GM18868 (cell line): ENCODE data around the gene DMD.
A peak's percentile ranks its signal among the peaks of the same experiment; 100 is the strongest.
"Not testable (repeated sequence)": the region's sequence is repeated elsewhere in the genome, so short reads cannot be mapped to it uniquely, and the experiment has no call there.

ENCODE experiments used
- ATAC-seq: cut with Tn5 transposase; IDR thresholded peaks from one replicate; pipeline ENCODE4 v1.9.1; 2021; ENCODE audit warnings: mild to moderate bottlenecking, moderate library complexity; ENCODE audit not compliant: unreplicated experiment

The DMD gene

DNA sequence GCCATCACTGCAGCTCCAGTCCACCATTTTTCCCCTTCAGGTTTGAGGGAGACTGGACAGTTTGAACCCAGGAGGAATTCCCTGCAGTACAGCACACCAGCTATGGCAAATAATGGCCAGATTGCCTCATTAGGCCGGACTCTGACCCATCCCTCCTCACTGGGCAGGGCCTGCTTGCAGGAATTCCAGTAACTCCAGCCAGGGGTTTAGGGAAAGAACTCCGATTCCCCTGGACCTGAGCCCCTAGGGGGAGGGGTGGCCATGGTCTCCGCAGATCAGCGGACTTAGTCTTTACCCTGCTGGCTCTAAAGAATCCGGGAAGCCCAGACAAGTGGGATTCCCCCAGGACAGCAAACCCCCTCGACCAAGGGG lies 342.8 kb downstream of the DMD start:
- no peak for ATAC-seq

DNA sequence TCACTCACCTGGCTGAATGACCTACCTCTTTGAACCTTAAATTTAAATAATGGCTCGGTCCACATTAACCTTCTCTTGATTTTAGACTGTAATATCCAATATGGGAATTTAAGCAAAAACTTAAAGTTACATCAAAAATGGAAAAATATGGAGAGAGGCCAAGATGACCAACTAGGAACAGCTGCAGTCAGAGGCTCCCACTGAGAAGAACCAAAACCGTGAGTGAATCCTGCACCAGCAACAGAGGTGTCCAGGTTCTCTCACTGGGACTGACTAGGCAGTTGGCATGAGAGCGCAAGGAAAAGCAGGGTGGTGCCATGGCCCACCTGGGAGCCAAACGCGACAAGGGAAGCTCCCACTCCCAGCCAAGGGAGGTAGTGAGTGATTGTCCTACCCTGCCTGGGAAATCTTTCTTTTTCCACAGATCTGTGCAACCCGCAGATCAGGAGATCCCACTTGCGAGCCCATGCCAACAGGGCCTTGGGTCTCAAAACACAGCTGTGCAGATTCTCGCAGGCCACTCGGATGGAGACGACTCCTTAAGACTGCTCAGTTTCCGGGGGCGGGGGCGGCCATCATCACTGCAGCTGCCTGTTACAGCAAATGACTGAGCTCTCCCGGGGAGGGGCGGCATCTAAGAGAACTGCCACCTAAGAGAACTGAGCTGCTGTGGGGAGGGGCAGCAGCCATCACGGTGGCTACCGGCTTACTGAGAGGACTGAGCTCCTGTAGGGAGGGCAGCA lies 343.4 kb downstream of the DMD start:
- no peak for ATAC-seq

DNA sequence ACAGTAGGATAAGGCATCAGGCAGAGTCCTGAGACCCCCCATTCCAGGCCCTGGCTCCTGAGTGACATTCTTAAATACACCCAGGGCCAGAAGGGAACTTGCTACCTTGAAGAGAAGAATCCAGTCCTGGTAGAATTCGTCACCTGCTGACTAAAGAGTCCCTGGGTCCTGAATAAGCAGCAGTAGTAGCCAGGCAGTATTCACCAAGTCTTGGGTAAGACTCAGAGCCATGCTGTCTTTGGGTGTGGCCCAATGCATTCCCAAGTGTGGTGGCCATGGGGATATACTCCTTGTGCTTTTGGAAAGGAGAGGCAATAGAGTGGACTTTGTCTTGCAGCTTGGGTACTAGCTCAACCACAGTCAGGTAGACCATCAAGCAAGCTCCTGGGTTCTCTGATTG lies 359.1 kb downstream of the DMD start:
- no peak for ATAC-seq

DNA sequence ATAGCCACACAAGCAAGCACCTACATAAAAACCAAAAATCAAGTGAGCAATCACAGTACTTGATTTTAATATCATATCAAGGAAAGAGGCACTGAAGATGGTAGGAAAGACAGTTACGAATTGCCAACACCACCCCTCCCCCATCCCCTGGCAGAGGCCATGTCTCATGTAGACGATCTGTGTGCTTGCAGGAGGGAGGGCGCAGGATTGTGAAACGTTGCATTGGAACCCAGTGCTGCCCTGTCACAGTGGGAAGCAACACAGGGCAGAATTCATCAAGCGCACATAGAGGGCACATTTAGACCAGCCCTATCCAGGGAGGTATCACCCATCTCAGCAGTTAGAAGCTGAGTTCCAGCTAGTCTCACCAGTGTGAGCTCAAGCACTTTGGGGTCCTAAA lies 359.8 kb downstream of the DMD start:
- no peak for ATAC-seq

DNA sequence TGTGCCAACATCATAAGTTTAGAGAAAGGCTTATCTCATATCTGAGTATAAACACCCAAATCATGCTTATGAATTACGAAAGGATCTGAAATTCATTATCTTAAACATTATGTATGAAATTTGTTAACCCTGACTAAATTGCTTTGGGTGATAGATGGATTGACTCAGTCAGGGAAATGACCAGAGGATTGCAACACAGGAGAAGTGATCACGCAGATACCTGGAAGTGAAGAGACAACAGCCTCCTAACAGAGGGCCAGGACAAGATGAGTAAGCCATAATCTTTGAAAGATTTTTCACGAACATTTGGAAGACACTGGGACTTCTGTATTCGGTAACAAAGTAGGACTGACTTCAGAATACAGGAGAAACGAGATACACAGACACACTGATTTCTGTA lies 363.4 kb downstream of the DMD start:
- ATAC-seq: no peak

DNA sequence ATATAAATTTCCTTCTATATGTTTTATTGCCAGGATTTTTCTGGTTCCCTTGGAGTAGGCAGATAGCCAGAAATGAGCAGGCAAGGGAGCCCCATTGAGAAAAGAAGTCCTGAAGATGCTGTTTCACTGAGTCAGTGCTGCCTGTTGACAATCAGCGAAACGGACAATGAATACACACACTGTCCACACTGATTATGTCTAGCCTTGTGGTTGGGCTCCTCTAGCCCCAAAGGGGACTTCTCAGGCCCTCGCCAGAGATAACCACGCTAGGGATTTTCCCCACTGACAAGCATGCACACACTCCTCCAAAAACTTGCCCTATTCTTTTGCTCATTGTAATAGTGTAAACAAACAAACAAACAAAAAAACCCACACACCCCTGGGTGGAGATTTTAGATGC lies 369.3 kb downstream of the DMD start:
- peak; percentile 42 for ATAC-seq

DNA sequence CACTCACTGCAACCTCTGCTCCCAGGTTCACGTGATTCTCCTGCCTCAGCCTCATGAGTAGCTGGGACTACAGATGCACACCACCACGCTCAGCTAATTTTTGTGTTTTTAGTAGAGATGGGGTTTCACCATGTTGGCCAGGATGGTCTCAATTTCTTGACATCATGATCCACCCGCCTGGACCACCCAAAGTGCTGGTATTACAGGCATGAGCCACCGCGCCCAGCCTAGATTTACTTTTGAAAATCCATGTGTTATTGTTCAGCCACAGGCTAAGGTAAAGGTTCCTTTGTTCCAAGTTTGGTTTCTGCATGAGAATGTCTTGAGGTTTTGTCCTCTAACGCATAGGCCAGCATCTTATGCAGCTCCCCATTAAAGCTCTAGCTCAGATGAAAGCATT lies 371.6 kb downstream of the DMD start:
- ATAC-seq: no peak

DNA sequence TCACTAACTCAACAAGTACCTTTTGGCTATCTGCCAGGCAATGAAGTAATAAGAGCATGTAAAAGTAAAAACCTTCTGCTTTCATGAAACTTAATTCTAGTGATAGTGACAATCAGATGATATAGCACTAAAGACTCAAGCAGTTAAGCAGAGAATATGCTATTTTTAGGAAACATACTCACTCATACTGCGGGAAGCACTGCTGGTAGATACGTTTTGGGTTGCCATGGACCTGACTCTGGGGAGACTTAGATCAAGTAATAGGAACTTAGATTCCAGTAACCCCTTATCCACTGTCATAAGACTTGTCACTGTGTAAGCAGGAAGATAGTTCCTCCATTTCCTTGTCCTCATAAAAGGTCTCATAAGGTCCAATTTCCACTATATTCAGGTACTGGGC lies 386.3 kb downstream of the DMD start:
- ATAC-seq: no peak

DNA sequence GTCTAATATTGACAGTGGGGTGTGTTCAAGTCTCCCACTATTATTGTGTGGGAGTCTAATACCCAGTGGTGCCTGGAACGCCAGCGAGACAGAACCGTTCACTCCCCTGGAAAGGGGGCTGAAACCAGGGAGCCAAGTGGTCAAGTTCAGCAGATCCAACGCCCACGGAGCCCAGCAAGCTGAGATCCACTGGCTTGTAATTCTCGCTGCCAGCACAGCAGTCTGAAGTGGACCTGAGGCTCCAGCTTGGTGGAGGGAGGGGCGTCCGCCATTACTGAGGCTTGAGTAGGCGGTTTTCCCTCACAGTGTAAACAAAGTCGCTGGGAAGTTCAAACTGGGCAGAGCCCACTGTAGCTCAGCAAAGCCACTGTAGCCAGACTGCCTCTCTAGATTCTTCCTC lies 407.3 kb downstream of the DMD start:
- ATAC-seq: no peak

DNA sequence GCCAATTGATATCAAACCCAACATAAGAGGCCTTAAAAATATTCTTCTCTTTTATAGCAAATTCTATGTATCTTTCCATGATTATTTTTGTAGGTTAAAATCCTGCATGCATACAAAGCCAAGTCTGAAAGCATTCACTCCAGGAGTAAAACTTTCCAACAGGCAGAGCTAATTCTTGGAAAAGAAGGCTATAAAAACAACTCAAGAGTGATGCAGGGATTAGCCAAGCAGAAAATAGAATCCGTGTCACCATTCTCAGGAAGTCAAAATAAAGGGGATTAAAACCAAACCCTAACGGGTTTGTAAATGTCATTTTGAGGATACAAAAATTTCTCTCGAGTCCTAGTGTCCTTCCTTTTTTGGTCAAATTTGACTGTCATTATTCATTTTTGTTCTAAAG lies 412.4 kb downstream of the DMD start:
- no peak for ATAC-seq

DNA sequence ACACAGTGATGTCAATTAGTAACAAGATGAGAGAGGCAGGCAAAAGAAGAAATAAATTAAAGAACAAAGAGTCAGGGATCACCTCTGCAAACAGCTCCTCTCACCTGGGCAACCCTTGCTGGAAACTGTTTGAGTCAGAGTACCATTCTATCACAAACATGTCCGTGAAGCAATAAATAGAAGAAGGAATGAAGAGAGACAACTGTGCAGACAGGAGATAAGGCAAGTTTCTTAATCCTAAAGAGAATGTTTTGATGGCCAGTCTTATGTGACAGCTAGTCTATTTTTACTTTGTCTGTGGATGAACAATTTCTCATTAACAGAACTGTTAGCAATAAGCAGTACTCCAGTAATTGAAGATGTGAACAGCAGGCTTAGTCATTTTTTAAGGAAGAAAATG lies 422.4 kb downstream of the DMD start:
- ATAC-seq: no peak

DNA sequence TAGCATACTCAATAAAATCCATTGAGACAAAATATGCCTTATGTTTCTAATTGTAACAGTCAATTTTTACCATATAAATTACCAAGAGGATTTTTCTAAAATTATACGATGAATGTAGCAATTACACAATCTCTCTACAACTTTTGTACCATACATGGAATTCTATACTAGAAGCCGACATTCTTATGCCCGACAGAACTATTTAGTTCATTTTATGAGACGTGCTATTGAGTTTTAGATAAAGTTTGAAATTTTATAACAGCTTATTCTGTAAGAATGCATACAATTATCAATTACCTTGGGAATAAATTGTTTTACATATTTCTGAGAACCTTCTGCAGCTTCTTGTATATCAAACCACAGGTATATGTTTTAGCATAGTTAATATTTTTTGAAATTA lies 431.2 kb downstream of the DMD start:
- no peak for ATAC-seq

DNA sequence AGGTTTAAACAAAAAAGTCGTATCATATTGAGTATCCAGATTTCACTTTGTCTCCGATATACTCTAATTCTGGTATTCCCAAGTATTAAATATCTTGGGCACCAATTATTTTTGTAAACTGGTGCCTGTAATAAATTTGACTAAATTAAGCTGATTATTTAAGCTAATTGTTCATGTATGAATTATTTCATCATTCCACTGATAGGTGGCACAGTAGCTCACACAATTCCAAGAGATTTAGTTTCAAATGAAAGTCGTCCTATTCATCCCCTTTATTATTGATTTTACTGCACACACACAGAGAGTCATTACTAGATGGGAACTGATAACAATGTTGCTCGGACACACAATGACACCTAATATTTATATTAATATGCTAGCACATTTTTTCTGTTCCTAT lies 432.4 kb downstream of the DMD start:
- ATAC-seq: no peak

DNA sequence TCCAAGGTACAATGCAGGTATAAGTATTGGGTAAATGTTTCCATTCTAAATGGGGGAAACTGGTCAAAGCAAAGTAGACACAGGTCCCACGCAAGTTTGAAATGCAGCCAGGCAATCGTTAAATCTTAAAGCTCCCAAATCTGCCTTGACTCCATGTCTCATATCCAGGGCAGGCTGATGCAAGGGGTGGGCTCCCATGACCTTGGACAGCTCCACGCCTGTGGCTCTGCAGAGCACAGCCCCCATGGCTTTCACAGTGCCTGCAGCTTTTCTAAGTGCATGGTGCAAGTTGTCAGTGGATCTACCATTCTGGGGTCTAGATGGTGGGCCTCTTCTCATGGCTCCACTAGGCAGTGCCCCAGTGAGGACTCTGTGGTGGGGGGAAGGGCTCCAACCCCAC lies 436.4 kb downstream of the DMD start:
- ATAC-seq: no peak

DNA sequence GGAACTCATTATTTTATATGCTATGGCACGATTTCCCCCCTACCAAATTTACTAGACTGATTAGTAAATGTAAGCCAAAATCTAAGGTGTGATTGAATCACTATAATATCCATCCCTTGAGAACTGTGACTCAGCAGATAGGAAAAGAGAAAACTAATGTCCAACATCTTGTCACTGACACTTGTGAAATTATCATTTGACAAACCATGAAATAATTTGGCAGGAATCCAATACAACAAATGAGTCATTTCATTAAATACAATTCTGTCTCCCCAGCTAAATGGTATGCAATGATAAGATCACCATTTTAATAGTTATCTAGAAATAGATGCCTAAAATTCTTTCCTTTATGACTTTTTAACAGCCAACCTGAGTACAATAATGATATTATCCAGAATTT lies 462.3 kb downstream of the DMD start:
- no peak for ATAC-seq

DNA sequence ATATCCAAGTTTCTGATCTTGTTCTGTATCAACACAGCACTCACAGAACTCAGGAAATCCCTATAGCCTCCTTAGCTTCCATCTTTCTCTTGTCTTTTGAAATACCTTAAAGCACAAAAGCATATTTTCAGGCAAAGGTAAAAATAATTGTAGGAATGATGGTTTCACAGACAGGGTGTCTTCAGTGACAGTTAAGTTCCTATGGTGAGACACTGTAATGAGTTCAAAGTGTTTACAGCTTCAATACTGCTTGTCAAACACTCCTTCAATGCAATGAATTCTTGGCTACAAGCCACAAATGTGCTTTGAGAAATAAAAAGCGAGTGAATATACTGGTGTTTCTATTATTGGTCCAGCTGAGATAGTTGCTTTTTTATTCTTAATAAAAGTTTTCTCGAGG lies 466.0 kb downstream of the DMD start:
- ATAC-seq: no peak

DNA sequence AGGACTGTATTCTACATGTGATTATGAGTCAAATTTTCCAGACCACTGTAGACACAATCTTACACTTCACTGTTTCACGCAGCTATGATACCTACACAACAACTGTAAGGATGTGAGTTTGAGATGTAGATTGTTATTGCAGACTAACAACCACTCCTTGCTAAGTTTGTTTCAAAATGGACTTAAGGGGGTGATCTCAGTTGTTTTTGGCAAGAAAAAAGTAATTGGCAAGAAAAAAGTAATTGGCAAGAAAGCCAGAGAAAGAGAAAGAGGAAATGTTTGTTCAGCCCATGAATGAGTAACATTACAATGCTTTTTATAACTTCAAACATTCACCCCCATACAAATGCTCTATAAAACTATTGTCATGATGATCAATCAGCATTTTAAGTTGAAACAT lies 466.4 kb downstream of the DMD start:
- no peak for ATAC-seq

DNA sequence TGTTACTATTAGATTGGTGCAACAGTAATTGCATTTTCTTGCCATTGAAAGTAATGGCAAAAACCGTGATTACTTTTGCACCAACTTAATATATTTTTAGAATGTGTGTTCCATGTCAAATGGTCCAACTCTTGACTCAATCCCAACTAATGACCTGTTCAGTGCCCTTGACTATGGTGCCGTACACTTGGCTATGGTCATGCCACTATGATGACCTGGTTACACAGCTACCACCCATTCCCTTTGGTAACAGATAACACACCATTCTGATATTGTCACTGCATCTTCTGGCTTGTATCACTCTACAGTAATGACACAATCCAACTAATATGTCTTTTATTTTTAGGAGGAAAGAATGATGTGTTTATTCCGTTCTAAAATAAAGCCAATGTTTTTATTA lies 469.4 kb downstream of the DMD start:
- no peak for ATAC-seq

DNA sequence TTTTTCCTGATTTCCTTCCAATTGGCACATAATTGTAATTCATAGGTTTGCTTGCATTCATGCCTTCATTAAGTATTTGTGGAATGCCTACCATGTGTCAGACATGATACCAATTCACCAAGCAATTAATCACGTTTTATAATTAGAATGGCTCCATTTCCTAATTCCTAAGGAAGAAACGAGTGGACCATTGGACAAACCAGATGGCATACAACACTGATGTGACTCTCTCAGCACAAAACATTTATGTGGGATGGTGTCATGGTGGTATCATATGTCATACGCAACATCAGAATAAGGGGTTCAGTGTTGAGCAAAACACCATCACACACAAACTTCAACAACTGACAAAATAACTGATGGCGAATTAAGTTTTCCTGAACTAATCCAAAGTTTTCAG lies 502.8 kb downstream of the DMD start:
- ATAC-seq: no peak

DNA sequence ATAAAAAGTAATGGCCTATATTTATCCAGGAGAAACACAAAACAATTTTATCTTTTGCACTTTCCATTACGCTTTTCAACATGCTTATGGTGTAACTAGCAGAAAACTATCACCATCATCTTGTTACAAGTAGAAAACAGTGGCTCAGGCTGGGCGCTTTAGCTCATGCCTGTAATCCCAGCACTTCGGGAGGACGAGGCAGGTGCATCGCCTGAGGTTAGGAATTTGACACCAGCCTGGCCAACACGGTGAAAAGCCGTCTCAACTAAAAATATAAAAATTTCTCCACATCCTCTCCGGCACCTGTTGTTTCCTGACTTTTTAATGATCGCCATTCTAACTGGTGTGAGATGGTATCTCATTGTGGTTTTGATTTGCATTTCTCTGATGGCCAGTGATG lies 506.0 kb downstream of the DMD start:
- not testable (repeated sequence) for ATAC-seq

DNA sequence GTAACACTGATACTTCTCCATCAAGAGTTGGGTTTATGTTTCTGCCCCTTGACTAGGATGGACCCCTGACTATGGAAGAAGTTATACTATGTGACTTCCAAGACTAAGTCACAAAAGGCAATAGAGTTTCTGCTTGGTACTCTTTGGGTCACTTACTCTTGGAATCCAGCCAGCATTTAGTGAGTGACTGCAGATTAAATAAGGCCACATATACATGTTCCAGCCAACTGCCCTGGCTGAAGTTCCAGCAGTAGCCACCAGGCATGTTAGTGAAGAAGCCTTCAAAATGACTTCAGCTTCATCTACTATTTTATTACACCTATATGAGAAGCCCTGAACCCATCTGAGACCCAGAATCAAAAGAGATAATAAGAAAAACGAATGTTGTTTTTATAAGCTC lies 524.0 kb downstream of the DMD start:
- no peak for ATAC-seq

DNA sequence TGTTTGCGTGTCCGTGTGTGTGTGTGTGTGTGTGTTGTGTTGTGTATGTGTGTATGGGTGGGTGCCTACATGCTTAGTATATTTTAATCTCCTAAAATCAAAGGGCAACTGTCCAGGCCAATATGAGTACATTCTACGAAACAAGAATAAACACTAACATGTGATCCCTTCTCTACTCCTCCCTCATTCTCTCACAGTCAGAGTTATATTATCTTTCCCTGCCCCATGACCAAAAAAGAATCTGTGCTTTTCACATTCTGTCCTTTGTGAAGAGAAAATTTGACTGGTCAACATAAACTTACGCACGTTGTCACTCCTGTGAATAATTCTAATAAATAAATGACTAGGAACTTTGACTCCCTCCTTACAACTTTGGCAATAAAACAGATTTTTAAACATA lies 532.9 kb downstream of the DMD start:
- no peak for ATAC-seq

DNA sequence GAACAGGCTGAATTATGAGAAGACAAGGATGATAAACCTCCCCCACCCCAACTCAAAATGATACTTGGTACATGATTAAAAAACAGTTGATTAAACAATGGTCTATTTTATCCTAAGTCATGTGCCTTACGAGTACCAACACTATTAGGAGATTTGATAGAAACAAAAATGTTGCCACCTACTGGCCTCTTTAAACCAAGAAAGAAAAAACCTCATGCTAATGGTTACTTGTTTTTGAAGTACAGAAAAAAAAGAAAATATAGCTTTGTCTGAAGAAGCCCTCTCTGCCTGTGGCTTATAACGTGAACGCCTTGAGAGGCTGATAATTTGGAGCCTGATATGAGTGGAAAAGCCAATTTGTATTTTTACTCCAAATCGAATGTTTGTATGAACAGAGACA lies 538.2 kb downstream of the DMD start:
- peak; percentile 45 for ATAC-seq

DNA sequence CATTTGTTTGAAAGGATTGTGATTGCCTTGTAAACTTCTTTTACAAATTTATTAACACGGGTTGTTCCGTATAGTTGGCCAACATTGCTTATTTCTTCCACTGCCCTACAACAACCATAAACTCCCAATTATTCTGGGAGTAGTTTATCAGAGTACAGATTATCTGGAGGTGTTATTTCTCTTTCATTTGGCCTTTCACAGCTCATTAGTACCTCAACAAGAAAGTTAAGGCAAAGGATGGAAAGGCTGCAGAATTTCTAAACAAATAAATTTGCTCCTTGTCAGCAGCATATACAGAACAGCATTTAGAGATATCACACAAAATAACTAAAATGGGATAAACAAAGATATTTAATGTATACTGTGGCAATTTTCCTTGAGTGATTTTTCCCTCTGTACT lies 548.8 kb downstream of the DMD start:
- ATAC-seq: no peak
